H1 (cell line): ENCODE data around the gene ZNF23. TPM values are rescaled to one million over a fixed set of nuclear protein-coding genes. Genes with fewer than 3 reads are reported as not detected.

Experiments
- CTCF ChIA-PET: fragments of 300-600 bp; sonication (Branson Sonifier 250); formaldehyde crosslinking; loops from one replicate; lab custom pipeline; 2021; ENCODE audit not compliant: partially characterized antibody; lab: Charles Lee
- POLR2A ChIA-PET: fragments of 300-600 bp; sonication (Branson Sonifier 250); formaldehyde crosslinking; loops from one replicate; lab custom pipeline; 2021; ENCODE audit warnings: inconsistent platforms; ENCODE audit not compliant: partially characterized antibody; lab: Charles Lee
- DNase-seq, 2 experiments: peaks; one replicate each; pipeline versions ENCODE4 v3.0.0 to v3.0.0-alpha.2; 2010 to 2022; ENCODE audit warnings: low spot score in 2 of 2, low read depth in 1 of 2, mixed read lengths in 1 of 2
- FAIRE-seq: peaks from 2 replicates; lab custom pipeline; 2011; peaks lifted over from hg19 to GRCh38; lab: Jason Lieb, UNC
- H2AFZ ChIP-seq: 2 replicates; pipeline ENCODE4 v1.8.1; 2012; ENCODE audit warnings: low read length, inconsistent platforms
- H2AK5ac ChIP-seq: 2 replicates; pipeline ENCODE4 v1.6.1; 2013; ENCODE audit warnings: low read depth, low read length
- H2BK120ac ChIP-seq: replicated peaks from 2 replicates; pipeline ENCODE3; 2013; ENCODE audit warnings: low read depth, low read length, inconsistent platforms
- H2BK12ac ChIP-seq: 2 replicates; pipeline ENCODE4 v1.6.1; 2013; ENCODE audit warnings: low read depth, low read length
- H2BK15ac ChIP-seq: 2 replicates; pipeline ENCODE4 v1.6.1; 2013; ENCODE audit warnings: low read length
- H2BK20ac ChIP-seq: 2 replicates; pipeline ENCODE4 v1.6.1; 2013; ENCODE audit warnings: low read length
- H2BK5ac ChIP-seq: 2 replicates; pipeline ENCODE4 v1.6.1; 2013; ENCODE audit warnings: low read depth, low read length
- H3K14ac ChIP-seq: 2 replicates; pipeline ENCODE4 v1.6.1; 2013; ENCODE audit warnings: inconsistent platforms; ENCODE audit not compliant: insufficient read length
- H3K18ac ChIP-seq: 2 replicates; pipeline ENCODE4 v1.6.1; 2013; ENCODE audit warnings: low read length; ENCODE audit errors: extremely low read depth
- H3K23ac ChIP-seq: 2 replicates; pipeline ENCODE4 v1.6.1; 2013; ENCODE audit warnings: inconsistent platforms; ENCODE audit not compliant: insufficient read length
- H3K23me2 ChIP-seq: 2 replicates; pipeline ENCODE4 v1.6.1; 2013; ENCODE audit warnings: low read depth, low read length
- H3K27ac ChIP-seq: 2 replicates; pipeline ENCODE4 v1.6.1; 2011; ENCODE audit warnings: low read depth, low read length, inconsistent platforms
- H3K27me3 ChIP-seq, 4 experiments: replicated peaks in 1 of 4; 1 replicate in 1 of 4; 2 replicates in 3 of 4; pipeline versions ENCODE4 v1.6.1 to v1.8.1; 2011 to 2013; ENCODE audit warnings: low read length in 3 of 4, mild to moderate bottlenecking in 3 of 4, inconsistent platforms in 2 of 4, mixed read lengths in 2 of 4, moderate library complexity in 1 of 4; ENCODE audit not compliant: control insufficient read depth in 3 of 4, insufficient read depth in 3 of 4; ENCODE audit errors: extremely low read depth in 1 of 4
- H3K36me3 ChIP-seq, 4 experiments: 2 replicates each; pipeline versions ENCODE4 v1.6.1 to v1.8.1; 2011 to 2013; ENCODE audit warnings: mild to moderate bottlenecking in 4 of 4, low read length in 3 of 4, moderate library complexity in 2 of 4, control low read depth in 1 of 4, inconsistent platforms in 1 of 4; ENCODE audit not compliant: insufficient read depth in 4 of 4, control insufficient read depth in 2 of 4
- H3K4ac ChIP-seq: replicated peaks from 2 replicates; pipeline ENCODE3; 2013; ENCODE audit warnings: low read length, low read depth, mixed read lengths, inconsistent platforms; ENCODE audit not compliant: insufficient read length
- H3K4me1 ChIP-seq, 4 experiments: replicated peaks in 1 of 4; 1 replicate in 1 of 4; 2 replicates in 3 of 4; pipeline versions ENCODE4 v1.6.1 to v1.8.1; 2011 to 2013; ENCODE audit warnings: low read length in 3 of 4, inconsistent platforms in 2 of 4, mixed read lengths in 1 of 4; ENCODE audit not compliant: insufficient read depth in 4 of 4, control insufficient read depth in 3 of 4
- H3K4me2 ChIP-seq, 2 experiments: 2 replicates each; pipeline versions ENCODE4 v1.6.1 to v1.8.1; 2011 to 2013; ENCODE audit warnings: low read depth in 2 of 2, low read length in 2 of 2, control low read depth in 1 of 2, inconsistent platforms in 1 of 2, mild to moderate bottlenecking in 1 of 2; ENCODE audit not compliant: insufficient read depth in 1 of 2
- H3K4me3 ChIP-seq, 4 experiments: fragments of 200-600, 300-600 bp in 1 of 4; sonication (generic), shearing (Covaris generic), sonication (Bioruptor Twin) in 1 of 4; 2 replicates each; pipeline versions ENCODE4 v1.5.1 to v1.8.1; 2011 to 2016; ENCODE audit warnings: low read length in 4 of 4, low read depth in 3 of 4, control low read depth in 2 of 4, inconsistent platforms in 2 of 4, mild to moderate bottlenecking in 2 of 4, mixed read lengths in 1 of 4, moderate library complexity in 1 of 4; ENCODE audit not compliant: insufficient read depth in 2 of 4; ENCODE audit errors: extremely low read depth in 1 of 4
- H3K56ac ChIP-seq: replicated peaks from 2 replicates; pipeline ENCODE3; 2013; ENCODE audit warnings: low read depth, mild to moderate bottlenecking, mixed read lengths, low read length, inconsistent platforms; ENCODE audit not compliant: insufficient read length
- H3K79me1 ChIP-seq: 2 replicates; pipeline ENCODE4 v1.6.1; 2013; ENCODE audit warnings: low read depth, low read length, control low read depth
- H3K79me2 ChIP-seq, 2 experiments: 2 replicates each; pipeline versions ENCODE4 v1.6.1 to v1.8.1; 2012 to 2013; ENCODE audit warnings: low read length in 2 of 2, mild to moderate bottlenecking in 2 of 2, inconsistent platforms in 1 of 2; ENCODE audit not compliant: insufficient read depth in 2 of 2, control insufficient read depth in 1 of 2
- H3K9ac ChIP-seq, 4 experiments: replicated peaks in 1 of 4; 1 replicate in 1 of 4; 2 replicates in 3 of 4; pipeline versions ENCODE4 v1.6.1 to v1.8.1; 2011 to 2013; ENCODE audit warnings: low read depth in 3 of 4, low read length in 3 of 4, control low read depth in 2 of 4, mild to moderate bottlenecking in 2 of 4, moderate library complexity in 2 of 4, inconsistent platforms in 1 of 4; ENCODE audit errors: extremely low read depth in 1 of 4
- H3K9me3 ChIP-seq, 2 experiments: 2 replicates each; pipeline versions ENCODE4 v1.6.1 to v1.8.1; 2012 to 2013; ENCODE audit warnings: mild to moderate bottlenecking in 2 of 2, moderate library complexity in 2 of 2, control low read depth in 1 of 2, inconsistent platforms in 1 of 2, low read depth in 1 of 2, low read length in 1 of 2, mixed read lengths in 1 of 2; ENCODE audit not compliant: insufficient read depth in 2 of 2
- H4K20me1 ChIP-seq, 2 experiments: replicated peaks in 1 of 2; 2 replicates each; pipeline versions ENCODE3 to v1.8.1; 2011 to 2013; ENCODE audit warnings: inconsistent platforms in 2 of 2, low read length in 2 of 2, mild to moderate bottlenecking in 1 of 2; ENCODE audit not compliant: insufficient read depth in 2 of 2, control insufficient read depth in 1 of 2
- H4K5ac ChIP-seq: 2 replicates; pipeline ENCODE4 v1.6.1; 2013; ENCODE audit warnings: low read length, low read depth, mixed read lengths, inconsistent platforms; ENCODE audit not compliant: insufficient read length
- H4K8ac ChIP-seq: 2 replicates; pipeline ENCODE4 v1.8.0; 2013; ENCODE audit warnings: mild to moderate bottlenecking, moderate library complexity, low read length, inconsistent platforms; ENCODE audit not compliant: insufficient read depth; ENCODE audit errors: extremely low read depth
- H4K91ac ChIP-seq: replicated peaks from 2 replicates; pipeline ENCODE3; 2013; ENCODE audit warnings: low read length, mixed read lengths, inconsistent platforms; ENCODE audit not compliant: insufficient read length
- BRCA1 ChIP-seq: IDR thresholded peaks from 2 replicates; pipeline ENCODE4 v1.6.1; 2012; ENCODE audit warnings: low read depth, low read length, improper control_type of control experiment
- CEBPB ChIP-seq: IDR thresholded peaks from 2 replicates; pipeline ENCODE4 v1.6.1; 2012; ENCODE audit warnings: low read depth, low read length
- CHD2 ChIP-seq: IDR thresholded peaks from 2 replicates; pipeline ENCODE4 v1.6.1; 2012; ENCODE audit warnings: low read length, improper control_type of control experiment
- CREB1 ChIP-seq: IDR thresholded peaks from 2 replicates; pipeline ENCODE4 v1.6.1; 2012; ENCODE audit warnings: inconsistent platforms
- EZH2 ChIP-seq: fragments of 200-600 bp; sonication (generic); IDR thresholded peaks from 2 replicates; pipeline ENCODE4 v1.7.1; 2012; ENCODE audit warnings: low read depth, mild to moderate bottlenecking, moderate library complexity, low read length, inconsistent platforms; ENCODE audit not compliant: severe bottlenecking
- FOSL1 ChIP-seq: IDR thresholded peaks from 2 replicates; pipeline ENCODE4 v1.6.1; 2011; ENCODE audit warnings: mild to moderate bottlenecking, low read depth, low read length, moderate library complexity; ENCODE audit not compliant: insufficient read depth
- RAD21 ChIP-seq, 2 experiments: IDR thresholded peaks in 1 of 2; conservative IDR thresholded peaks in 1 of 2; 2 replicates each; pipeline ENCODE4 v1.6.1; 2011; ENCODE audit warnings: low read depth in 2 of 2, low read length in 2 of 2, improper control_type of control experiment in 1 of 2, inconsistent platforms in 1 of 2, mild to moderate bottlenecking in 1 of 2, moderate library complexity in 1 of 2
- SIRT6 ChIP-seq: IDR thresholded peaks from one replicate; pipeline ENCODE4 v1.7.1; 2012; ENCODE audit warnings: low read length, inconsistent platforms
- SIX5 ChIP-seq: IDR thresholded peaks from 2 replicates; pipeline ENCODE4 v1.6.1; 2011; ENCODE audit warnings: mild to moderate bottlenecking, low read depth, low read length
- SP1 ChIP-seq: IDR thresholded peaks from 2 replicates; pipeline ENCODE4 v1.6.1; 2011; ENCODE audit warnings: low read depth, low read length
- TAF1 ChIP-seq: IDR thresholded peaks from 2 replicates; pipeline ENCODE4 v1.6.1; 2011; ENCODE audit warnings: mild to moderate bottlenecking, low read depth, low read length
- ZNF274 ChIP-seq: IDR thresholded peaks from 2 replicates; pipeline ENCODE4 v1.7.0; 2012; ENCODE audit warnings: low read length, borderline replicate concordance; ENCODE audit errors: extremely low read depth
- WGBS, 2 experiments: shearing (Covaris generic) in 1 of 2; methylation state at CpG; one replicate each; pipeline versions ENCODE4 v1.1.6 to v1.1.7; 2013 to 2015; ENCODE audit warnings: low lambda C conversion rate in 2 of 2, mixed read lengths in 2 of 2, inconsistent platforms in 1 of 2, low coverage in 1 of 2, missing lambda C conversion rate in 1 of 2; ENCODE audit not compliant: insufficient replicate concordance in 2 of 2, insufficient coverage in 1 of 2, insufficient read length in 1 of 2; ENCODE audit errors: extremely low coverage in 1 of 2, missing lambda C conversion rate in 1 of 2; 5-methylcytosine and 5-hydroxymethylcytosine counted together
- polyA plus RNA-seq, 7 experiments: library from polyadenylated mRNA; depleted of rRNA in 3 of 7; stranded (reverse) in 5 of 7; unstranded in 2 of 7; fragments of >200 nt in 5 of 7; fragments of 200-250 nt in 2 of 7; gene quantifications; 1 replicate in 5 of 7; 2 replicates in 1 of 7; 4 replicates in 1 of 7; pipeline versions ENCODE4 v1.2.1 to v1.2.3, GENCODE V29; 2011 to 2013; ENCODE audit warnings: missing spikeins in 2 of 7, mixed read lengths in 2 of 7
- total RNA-seq: library from RNA; stranded (reverse); fragmentation: NEBNext Ultra II Directional; extraction: Animal tissue kit (Norgen Biotek cat#: 25700); gene quantifications from 2 replicates; pipeline ENCODE4 v1.2.1, GENCODE V29; 2021

ZNF23 gene
- total and polyA plus RNA-seq, 2 of the 8 experiments (the other 6 are each of a cell fraction or from before 2014, with no cell fraction given), result 2.4 to 10.2 TPM

DNA sequence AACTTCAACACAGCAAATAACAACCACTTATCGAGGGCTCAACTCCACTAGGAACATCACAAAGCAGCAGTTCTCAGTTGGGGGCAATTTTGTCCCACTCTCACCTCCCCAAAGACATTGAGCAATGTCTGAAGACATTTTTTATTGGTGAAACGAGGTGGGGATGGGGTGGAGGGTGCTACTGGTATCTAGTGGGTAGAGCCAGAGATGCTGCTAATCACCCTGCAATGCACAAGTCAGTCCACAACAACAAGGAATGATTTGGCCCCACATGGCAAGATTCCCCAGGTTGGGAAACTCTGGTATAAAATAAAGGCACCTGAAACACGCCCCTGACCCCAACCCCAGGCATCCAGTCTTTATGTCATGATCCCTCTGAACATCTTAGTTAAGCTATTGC lies 53.5 kb downstream of the ZNF23 start:
- no peak overlapping the region for H3K27ac ChIP-seq
- no peak overlapping the region for H2AK5ac ChIP-seq
- H3K79me2 ChIP-seq, result no peaks in the 10 kb centered on the region
- TF ChIP-seq FOSL1 (no peak), CHD2 (no peak), RAD21 (IDR thresholded peaks at IDR 0.05 in 1 of 2, conservative IDR thresholded peaks at IDR 0.05 in 1 of 2; ENCODE audit: low read depth in 2 of 2, low read length in 2 of 2) (no peak), TAF1 (no peak), CEBPB (no peak), SIRT6 (no peak), CREB1 (no peak), ZNF274 (no peak), BRCA1 (no peak), SP1 (no peak), SIX5 (no peak), EZH2 (no peak)
- no peaks in the 10 kb centered on the region for H3K36me3 ChIP-seq
- no peak overlapping the region for H4K8ac ChIP-seq
- FAIRE-seq (no peak), DNase-seq (no peak)
- H3K23me2 ChIP-seq, result peaks cover 2% of the 10 kb centered on the region
- no peak overlapping the region for H3K4ac ChIP-seq
- CTCF ChIA-PET, result interaction anchor here (0.8 to 6.3 kb wide), 6 partner anchors 16 to 121 kb away, joined by 3 to 99 read pairs (median 21); partner anchors contain the start of gene CALB2
- H3K27me3 ChIP-seq, result peaks cover 0 to 2% (median under 1%) of the 10 kb centered on the region in 4 experiments; a peak in 1 of 7 replicates
- H2BK20ac ChIP-seq, result no peak overlapping the region
- H3K79me1 ChIP-seq, result no peaks in the 10 kb centered on the region
- H2AFZ ChIP-seq, result no peak overlapping the region
- no peak overlapping the region for H3K23ac ChIP-seq
- no peak overlapping the region for H3K14ac ChIP-seq
- peaks cover 0 to 4% (median 0%) of the 10 kb centered on the region in 4 experiments; a peak in 2 of 7 replicates for H3K4me1 ChIP-seq
- no peak overlapping the region; a peak in 1 of 7 replicates for H3K9ac ChIP-seq
- no peak overlapping the region for H3K18ac ChIP-seq
- H2BK5ac ChIP-seq, result no peak overlapping the region
- no peak overlapping the region for H3K4me3 ChIP-seq
- H4K91ac ChIP-seq, result no peak overlapping the region
- H2BK15ac ChIP-seq, result no peak overlapping the region
- no peak overlapping the region for H4K5ac ChIP-seq
- no peak overlapping the region for H3K56ac ChIP-seq
- no peak overlapping the region for H3K4me2 ChIP-seq
- no peak overlapping the region for H2BK120ac ChIP-seq
- no peaks in the 10 kb centered on the region for H4K20me1 ChIP-seq
- POLR2A ChIA-PET, result no interaction called here
- WGBS, 2 experiments, result 85% methylated on average over 3 of the region's 3 CpGs; no CpG with 5 or more reads in 1 of the 2 experiments
- H2BK12ac ChIP-seq, result no peak overlapping the region
- H3K9me3 ChIP-seq, result no peaks in the 10 kb centered on the region
